Large intestine (tissue), 3 donors: Measurements from ENCODE around the gene TLL2. TPM values are rescaled to one million over a fixed set of nuclear protein-coding genes. Genes with fewer than 3 reads are reported as not detected.
A peak's percentile ranks its signal among the peaks of the same experiment; 100 is the strongest.

Experiments used
- DNase-seq, 2 donors: peaks; one replicate each; pipeline versions ENCODE4 v3.0.0 to v3.0.0-alpha.2; 2013
- H3K27ac ChIP-seq: one replicate; pipeline ENCODE4 v1.5.1; 2013; ENCODE audit warnings: low read length
- H3K27me3 ChIP-seq: 2 replicates; pipeline ENCODE4 v1.6.1; 2013; ENCODE audit warnings: low read length; ENCODE audit not compliant: control insufficient read depth, insufficient read depth
- H3K36me3 ChIP-seq: 2 replicates; pipeline ENCODE4 v1.6.1; 2013; ENCODE audit warnings: low read length; ENCODE audit not compliant: control insufficient read depth, insufficient read depth
- H3K4me1 ChIP-seq: one replicate; pipeline ENCODE4 v1.6.1; 2013; ENCODE audit warnings: low read length; ENCODE audit not compliant: control insufficient read depth, insufficient read depth
- H3K4me3 ChIP-seq: one replicate; pipeline ENCODE4 v1.5.1; 2013; ENCODE audit warnings: low read length
- H3K9me3 ChIP-seq: one replicate; pipeline ENCODE4 v1.6.1; 2013; ENCODE audit warnings: mild to moderate bottlenecking, low read depth, low read length, moderate library complexity; ENCODE audit not compliant: control insufficient read depth
- WGBS: methylation state at CpG from one replicate; pipeline ENCODE4 v1.1.5; 2013; ENCODE audit warnings: low lambda C conversion rate; ENCODE audit not compliant: insufficient coverage; 5-methylcytosine and 5-hydroxymethylcytosine counted together
- polyA plus RNA-seq: library from polyadenylated mRNA; unstranded; fragments of 120-200 nt; gene quantifications from one replicate; pipeline ENCODE4 v1.2.1, GENCODE V29; 2013

TLL2 gene
- polyA plus RNA-seq, 1 donor, result 0.99 TPM

- Histone ChIP-seq H3K4me1 (no peaks in the 10 kb centered on the region), H3K9me3 (no peaks in the 10 kb centered on the region), H3K4me3 (no peak overlapping the region), H3K27me3 (no peaks in the 10 kb centered on the region), H3K27ac (no peak overlapping the region), H3K36me3 (no peaks in the 10 kb centered on the region)
- DNase-seq, result no peak
- no CpG with 5 or more reads among the region's 15 CpGs for WGBS
These were observed 93.3 kb downstream of the TLL2 start for GRCh38 chr10:96420228-96421009.

GRCh38 chr10:96419351-96419750 lies 94.4 kb downstream of the TLL2 start:
- Histone ChIP-seq H3K27me3 (no peaks in the 10 kb centered on the region), H3K9me3 (no peaks in the 10 kb centered on the region), H3K4me1 (no peaks in the 10 kb centered on the region), H3K36me3 (no peaks in the 10 kb centered on the region), H3K4me3 (no peak overlapping the region), H3K27ac (no peak overlapping the region)
- WGBS, result no CpG with 5 or more reads among the region's 3 CpGs
- no peak for DNase-seq

- H3K4me1 ChIP-seq, result no peaks in the 10 kb centered on the region
- no peak overlapping the region for H3K27ac ChIP-seq
- no peaks in the 10 kb centered on the region for H3K9me3 ChIP-seq
- peaks cover under 1% of the 10 kb centered on the region for H3K27me3 ChIP-seq
- H3K4me3 ChIP-seq, result no peak overlapping the region
- no peaks in the 10 kb centered on the region for H3K36me3 ChIP-seq
- DNase-seq, result no peak
These were observed 95.1 kb downstream of the TLL2 start for GRCh38 chr10:96418582-96418981.

- H3K36me3 ChIP-seq, result no peaks in the 10 kb centered on the region
- no peak overlapping the region for H3K27ac ChIP-seq
- H3K9me3 ChIP-seq, result no peaks in the 10 kb centered on the region
- H3K4me3 ChIP-seq, result no peak overlapping the region
- no peak for DNase-seq
- WGBS, result no CpG with 5 or more reads among the region's 3 CpGs
- H3K4me1 ChIP-seq, result no peaks in the 10 kb centered on the region
- H3K27me3 ChIP-seq, result peaks cover 10% of the 10 kb centered on the region
These were observed 96.3 kb downstream of the TLL2 start for GRCh38 chr10:96417441-96417840.

GRCh38 chr10:96416643-96417042 lies 97.1 kb downstream of the TLL2 start:
- Histone ChIP-seq H3K4me3 (no peak overlapping the region), H3K4me1 (no peaks in the 10 kb centered on the region), H3K27ac (no peak overlapping the region), H3K9me3 (no peaks in the 10 kb centered on the region), H3K27me3 (peaks cover 15% of the 10 kb centered on the region), H3K36me3 (no peaks in the 10 kb centered on the region)
- WGBS, result no CpG with 5 or more reads among the region's 7 CpGs
- DNase-seq, result peak in 1 of 2 donors; percentile 26

- H3K27ac ChIP-seq, result no peak overlapping the region
- no peak overlapping the region for H3K4me3 ChIP-seq
- no peaks in the 10 kb centered on the region for H3K9me3 ChIP-seq
- no peak for DNase-seq
- no peaks in the 10 kb centered on the region for H3K36me3 ChIP-seq
- 80% methylated on average over 1 of the region's 5 CpGs for WGBS
- H3K27me3 ChIP-seq, result peaks cover 15% of the 10 kb centered on the region
- H3K4me1 ChIP-seq, result no peaks in the 10 kb centered on the region
These were observed 97.7 kb downstream of the TLL2 start for GRCh38 chr10:96415891-96416554.

- Histone ChIP-seq H3K27ac (no peak overlapping the region), H3K36me3 (no peaks in the 10 kb centered on the region), H3K4me1 (no peaks in the 10 kb centered on the region), H3K9me3 (no peaks in the 10 kb centered on the region), H3K27me3 (peaks cover 15% of the 10 kb centered on the region), H3K4me3 (no peak overlapping the region)
- DNase-seq, result no peak
- 83% methylated on average over 1 of the region's 1 CpG for WGBS
These were observed 98.4 kb downstream of the TLL2 start for GRCh38 chr10:96415150-96415890.

GRCh38 chr10:96414303-96414702 lies 99.4 kb downstream of the TLL2 start:
- Histone ChIP-seq H3K36me3 (no peaks in the 10 kb centered on the region), H3K9me3 (no peaks in the 10 kb centered on the region), H3K27me3 (peaks cover 20% of the 10 kb centered on the region), H3K27ac (no peak overlapping the region), H3K4me3 (no peak overlapping the region), H3K4me1 (no peaks in the 10 kb centered on the region)
- DNase-seq, result no peak
- no CpG with 5 or more reads among the region's 5 CpGs for WGBS

- Histone ChIP-seq H3K27ac (no peak overlapping the region), H3K4me3 (no peak overlapping the region), H3K27me3 (peaks cover 29% of the 10 kb centered on the region), H3K36me3 (no peaks in the 10 kb centered on the region), H3K4me1 (no peaks in the 10 kb centered on the region), H3K9me3 (no peaks in the 10 kb centered on the region)
- no peak for DNase-seq
- no CpG with 5 or more reads among the region's 13 CpGs for WGBS
These were observed 100.5 kb downstream of the TLL2 start for GRCh38 chr10:96413151-96413787.

- peaks cover 29% of the 10 kb centered on the region for H3K27me3 ChIP-seq
- no peak for DNase-seq
- H3K4me1 ChIP-seq, result no peaks in the 10 kb centered on the region
- WGBS, result no CpG with 5 or more reads among the region's 10 CpGs
- H3K9me3 ChIP-seq, result no peaks in the 10 kb centered on the region
- no peak overlapping the region for H3K4me3 ChIP-seq
- H3K27ac ChIP-seq, result no peak overlapping the region
- no peaks in the 10 kb centered on the region for H3K36me3 ChIP-seq
These were observed 101.9 kb downstream of the TLL2 start for GRCh38 chr10:96411716-96412320.
